HG02938 (cell line): ENCODE data around the gene JADE3.
"Not testable (repeated sequence)": the region's sequence is repeated elsewhere in the genome, so short reads cannot be mapped to it uniquely, and the experiment has no call there.

ENCODE experiments used
- ATAC-seq: cut with Tn5 transposase; IDR thresholded peaks from one replicate; pipeline ENCODE4 v1.9.1; 2021; ENCODE audit warnings: mild to moderate bottlenecking, moderate library complexity; ENCODE audit not compliant: unreplicated experiment

JADE3 gene

DNA sequence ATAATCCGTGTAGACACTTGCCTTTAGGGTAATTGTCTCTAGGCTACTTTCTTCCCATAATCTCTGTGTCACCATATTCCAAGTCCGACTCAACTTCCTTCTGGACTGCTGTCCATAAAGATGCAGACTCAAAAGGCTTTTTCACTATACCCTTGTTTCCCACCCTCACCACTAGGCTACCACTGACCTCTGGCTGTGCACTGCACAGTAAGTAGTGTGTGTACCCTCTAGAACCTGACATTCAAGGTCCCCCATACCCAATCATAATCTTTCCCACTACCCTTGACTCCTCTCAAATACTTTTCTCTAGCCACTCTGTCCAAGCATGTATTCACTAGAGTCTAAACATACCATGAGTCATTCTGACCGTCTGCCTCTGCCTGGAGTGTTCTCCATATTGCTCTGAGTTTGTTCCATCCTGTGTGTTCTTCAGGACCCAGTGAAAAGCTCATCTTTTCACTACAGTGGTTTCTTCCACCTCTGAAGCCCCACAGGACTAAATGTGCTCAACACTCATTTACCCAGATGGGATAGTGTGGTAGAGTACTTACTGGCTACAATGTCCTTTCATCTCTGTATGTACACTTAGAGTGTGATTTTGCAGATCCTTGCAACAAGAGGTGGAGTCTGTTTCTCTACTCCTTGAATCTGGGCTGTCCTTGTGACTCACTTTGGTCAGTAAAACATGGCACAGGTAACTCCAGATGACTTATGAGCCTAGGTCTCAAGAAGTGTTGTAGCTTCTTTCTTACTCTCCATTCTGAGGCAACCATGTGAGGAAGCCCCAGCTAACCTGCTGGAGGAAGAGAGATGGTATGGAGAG is 17.4 kb downstream of the JADE3 start:
- ATAC-seq, result no peak

DNA sequence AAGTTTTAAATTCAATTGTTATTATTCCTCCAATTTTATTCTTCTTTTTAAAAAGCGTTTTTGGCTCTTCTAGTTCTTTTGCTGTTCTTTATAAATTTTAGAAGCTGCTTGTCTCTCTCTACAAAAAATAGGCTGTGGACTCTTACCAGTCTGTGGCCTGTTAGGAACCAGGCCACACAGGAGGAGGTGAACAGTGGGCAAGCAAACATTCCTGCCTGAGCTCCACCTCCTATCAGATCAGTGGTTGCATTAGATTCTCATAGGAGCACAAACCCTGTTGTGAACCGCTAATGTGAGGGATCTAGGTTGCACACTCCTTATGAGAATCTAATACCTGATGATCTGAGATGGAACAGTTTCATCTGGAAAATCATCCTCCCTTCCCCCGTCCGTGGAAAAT is 23.1 kb downstream of the JADE3 start:
- ATAC-seq, result no peak

DNA sequence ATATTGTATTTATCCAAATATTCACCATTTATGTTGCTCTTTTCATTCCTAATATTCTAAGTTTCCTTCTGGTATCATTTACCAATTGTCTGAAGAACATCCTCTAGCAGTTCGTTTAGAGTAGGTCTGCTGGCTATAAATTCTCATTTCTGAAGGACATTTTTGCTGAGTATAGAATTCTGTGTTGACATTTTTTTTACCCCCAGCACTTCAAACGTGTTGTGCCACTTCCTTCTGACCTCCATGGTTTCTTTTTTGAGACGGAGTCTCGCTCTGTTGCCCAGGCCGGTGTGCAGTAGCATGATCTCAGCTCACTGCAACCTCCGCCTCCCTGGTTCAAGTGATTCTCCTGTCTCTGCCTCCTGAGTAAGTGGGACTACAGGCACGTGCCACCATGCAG is 26.4 kb downstream of the JADE3 start:
- ATAC-seq, result no peak

DNA sequence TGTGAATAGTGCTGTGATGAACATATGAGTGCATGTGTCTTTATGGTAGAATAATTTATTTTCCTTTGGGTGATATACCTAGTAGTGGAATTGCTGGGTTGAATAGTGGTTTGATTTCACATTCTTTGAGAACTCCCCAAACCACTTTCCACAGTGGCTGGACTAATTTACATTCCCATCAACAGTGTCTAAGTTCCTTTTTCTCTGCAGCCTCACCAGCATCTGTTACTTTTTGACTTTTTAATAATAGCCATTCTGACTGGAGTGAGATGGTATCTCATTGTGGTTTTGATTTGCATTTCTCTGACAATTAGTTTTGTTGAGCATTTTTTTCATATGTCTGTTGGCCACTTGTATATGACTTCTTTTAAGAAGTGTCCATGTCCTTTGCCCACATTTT is 29.1 kb downstream of the JADE3 start:
- ATAC-seq, result no peak

DNA sequence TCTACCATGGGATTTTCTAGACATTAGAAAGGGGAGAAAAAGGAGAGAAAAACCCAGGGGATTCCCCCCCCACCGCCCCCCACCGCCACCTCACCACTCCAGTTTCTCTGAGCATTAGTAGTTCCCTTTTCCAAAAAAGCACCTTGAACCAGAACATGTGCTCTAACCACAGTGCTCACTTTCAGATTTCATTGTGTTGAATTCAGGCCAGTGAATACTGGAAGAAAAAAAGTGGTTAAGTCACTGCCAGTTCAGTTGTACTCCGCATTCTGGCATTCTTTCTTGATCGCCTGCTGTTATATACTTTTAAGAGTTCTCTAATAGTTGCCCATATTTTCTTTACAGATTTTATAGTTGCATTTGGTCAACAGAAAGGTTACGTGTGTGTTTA is 40.9 kb downstream of the JADE3 start:
- ATAC-seq, result peak; percentile 76

DNA sequence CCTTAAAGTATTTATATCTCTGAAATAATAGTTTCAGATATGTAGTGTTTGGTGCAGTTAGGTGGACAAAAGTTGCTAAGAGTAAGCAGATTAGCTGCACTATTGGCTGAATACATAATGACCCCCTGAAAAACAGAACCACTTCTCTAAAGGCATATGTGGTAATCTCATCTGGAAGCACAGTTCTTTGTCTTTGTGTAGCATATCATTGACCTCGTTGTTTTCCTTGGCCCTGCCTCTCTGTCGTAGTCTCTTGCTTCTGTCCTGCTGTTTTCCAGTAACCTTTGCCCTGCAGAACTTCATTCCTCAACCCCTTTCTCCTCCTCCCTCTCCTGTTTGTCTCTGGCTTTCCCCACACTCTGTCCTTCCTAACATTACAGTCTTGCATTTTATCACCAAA is 41.4 kb downstream of the JADE3 start:
- peak; percentile 68 for ATAC-seq

DNA sequence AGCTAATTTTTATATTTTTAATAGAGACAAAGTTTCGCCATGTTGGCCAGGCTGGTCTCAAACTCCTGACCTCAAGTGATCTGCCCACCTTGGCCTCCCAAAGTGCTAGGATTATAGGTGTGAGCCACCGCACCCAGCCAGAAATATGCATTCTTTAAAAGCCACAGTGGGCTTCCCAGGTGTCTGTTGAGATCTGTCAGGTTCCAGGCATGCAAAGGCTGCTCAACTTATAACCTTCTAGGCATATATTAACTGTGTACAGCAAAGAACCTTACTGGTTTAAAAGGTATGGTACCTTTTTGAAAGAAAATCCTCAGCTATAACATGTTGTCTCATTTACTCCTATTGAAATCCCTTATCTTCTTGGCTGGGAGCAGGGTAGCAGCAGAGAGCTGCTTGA is 42.5 kb downstream of the JADE3 start:
- no peak for ATAC-seq

DNA sequence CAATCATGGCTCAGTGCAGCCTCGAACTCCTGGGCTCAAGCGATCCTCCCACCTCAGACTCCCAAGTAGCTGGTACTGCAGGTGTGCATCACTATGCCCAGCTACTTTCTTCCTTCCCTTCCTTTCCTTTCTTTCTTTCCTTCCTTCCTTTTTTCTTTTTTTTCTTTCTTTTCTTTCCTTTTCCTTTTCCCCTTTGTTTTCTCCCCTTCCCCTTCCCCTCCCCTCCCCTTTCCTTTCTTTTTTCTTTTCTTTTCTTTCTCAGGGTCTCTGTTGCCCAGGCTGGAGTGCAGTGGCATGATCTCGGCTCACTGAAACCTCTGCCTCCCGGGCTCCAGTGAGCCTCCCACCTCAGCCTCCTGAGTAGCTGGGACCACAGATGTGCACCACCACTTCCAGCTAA is 44.4 kb downstream of the JADE3 start:
- not testable (repeated sequence) for ATAC-seq

DNA sequence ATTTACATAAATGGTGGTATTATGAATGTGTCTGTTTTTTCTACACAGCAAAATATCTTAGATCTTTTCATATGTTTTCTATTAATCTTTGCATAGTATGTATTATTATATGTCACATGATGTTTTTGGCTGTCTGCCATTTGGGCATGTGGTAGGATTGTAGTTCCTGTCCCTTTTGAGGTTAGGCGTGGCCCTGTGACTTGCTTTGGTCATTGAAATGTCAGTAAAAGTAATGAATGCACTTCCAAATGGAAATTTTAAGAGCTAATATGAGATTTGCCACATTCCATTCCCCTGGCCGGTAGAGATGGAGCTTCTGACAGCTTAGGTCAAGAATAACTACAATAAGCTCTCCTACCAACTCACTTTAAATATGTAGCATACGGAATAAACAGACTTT is 45.1 kb downstream of the JADE3 start:
- ATAC-seq, result no peak

DNA sequence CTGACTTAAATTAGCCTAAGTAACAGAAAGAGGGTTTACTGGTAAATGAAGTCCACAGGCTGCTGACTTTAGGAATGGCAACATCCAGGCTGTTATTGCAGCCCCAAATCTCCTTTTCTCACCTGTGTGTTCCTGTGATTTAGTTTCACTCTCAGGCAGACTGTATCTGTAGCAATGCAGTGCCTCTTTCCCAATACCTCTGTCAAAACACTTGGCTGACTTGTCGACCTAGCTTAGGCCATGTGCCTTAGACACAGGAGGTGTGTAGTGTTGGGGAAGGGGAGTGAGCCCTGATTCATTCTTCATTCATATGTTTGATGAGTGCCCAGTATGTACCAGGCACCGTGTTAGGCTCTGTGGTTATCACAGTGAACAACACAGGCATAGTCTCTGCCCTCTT is 46.9 kb downstream of the JADE3 start:
- ATAC-seq, result no peak

DNA sequence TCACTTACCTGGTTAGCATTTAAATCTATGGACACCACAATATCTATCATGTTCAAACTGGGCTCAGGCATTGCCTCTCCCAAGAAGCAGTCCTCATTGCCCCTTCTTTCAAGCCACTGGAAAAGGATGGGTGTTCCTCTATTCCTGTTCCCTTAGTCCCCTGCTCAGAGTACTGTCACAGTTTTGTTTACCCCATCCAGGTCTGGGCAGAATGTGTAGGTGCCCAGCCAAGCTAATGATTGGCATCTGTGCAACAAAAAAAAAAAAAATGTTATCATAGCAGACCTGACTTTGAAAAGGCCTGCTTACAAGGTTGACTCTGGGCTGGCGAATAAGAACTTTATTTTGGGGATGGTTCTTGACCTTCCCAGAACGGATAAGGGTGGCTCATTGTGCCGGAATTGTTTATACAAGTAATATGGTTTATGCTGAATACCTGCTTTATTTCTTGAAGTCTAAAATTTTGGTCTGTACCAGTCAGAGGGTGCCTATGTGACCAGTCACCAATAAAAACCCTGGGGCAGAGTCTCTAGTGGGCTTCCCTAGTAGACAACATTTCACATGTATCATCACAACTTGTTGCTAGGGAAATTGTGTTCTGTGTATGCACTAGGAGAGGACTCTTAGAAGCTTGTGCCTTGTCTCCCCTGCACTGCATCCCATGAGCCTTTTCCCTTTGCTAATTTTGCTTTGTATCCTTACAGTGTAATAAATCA is 47.9 kb downstream of the JADE3 start:
- no peak for ATAC-seq

DNA sequence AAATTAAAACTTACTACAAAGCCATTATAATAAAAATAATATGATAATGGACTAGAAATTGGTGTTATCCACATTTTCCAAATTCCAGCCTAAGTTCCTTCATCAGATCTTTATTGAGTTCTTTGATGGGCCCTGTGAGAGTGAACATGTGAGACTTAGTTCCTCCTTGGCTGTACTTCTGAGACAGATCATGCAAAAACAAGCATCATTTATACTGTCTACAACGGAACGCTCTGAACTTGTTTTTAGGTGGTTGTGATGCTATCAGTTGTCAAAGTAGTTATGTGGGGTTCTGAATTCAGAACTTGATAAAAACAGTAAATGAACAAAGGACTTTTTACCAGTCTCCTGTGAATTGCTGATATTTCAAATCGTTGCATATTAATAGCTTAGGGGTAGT is 48.9 kb downstream of the JADE3 start:
- no peak for ATAC-seq

DNA sequence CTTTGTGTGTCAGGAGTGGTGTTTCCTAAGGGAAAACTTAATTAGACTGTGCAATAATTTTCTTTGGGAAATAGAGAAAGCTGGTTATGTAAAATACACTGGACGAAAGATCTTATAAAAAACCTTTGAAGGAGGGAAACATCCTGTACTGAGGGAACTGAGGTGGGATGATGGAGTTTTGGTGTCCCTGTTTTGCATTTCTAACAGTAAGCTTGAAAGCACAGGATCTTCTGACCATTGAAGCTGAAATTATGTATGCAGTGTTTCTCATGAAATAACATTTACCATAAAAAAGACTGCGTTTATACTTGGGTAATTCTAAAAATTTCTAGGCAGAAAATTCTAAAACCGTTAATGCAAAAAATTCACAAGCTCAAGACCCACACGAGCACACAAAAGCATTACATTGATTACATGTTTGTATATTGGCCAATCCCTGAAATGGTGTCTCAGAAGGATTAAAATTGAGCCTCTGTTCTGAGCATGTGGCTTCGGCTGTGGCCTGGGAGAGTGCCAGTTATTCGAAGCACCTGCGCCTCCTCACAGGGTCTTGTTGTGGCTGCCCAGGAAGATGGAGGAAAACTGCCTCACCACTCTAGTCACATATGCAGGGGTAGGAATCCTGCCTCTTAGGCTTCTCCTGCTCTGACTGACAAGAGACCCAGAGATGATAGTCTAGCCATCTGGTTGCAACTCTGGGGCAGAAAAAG is 49.5 kb downstream of the JADE3 start:
- ATAC-seq, result no peak

DNA sequence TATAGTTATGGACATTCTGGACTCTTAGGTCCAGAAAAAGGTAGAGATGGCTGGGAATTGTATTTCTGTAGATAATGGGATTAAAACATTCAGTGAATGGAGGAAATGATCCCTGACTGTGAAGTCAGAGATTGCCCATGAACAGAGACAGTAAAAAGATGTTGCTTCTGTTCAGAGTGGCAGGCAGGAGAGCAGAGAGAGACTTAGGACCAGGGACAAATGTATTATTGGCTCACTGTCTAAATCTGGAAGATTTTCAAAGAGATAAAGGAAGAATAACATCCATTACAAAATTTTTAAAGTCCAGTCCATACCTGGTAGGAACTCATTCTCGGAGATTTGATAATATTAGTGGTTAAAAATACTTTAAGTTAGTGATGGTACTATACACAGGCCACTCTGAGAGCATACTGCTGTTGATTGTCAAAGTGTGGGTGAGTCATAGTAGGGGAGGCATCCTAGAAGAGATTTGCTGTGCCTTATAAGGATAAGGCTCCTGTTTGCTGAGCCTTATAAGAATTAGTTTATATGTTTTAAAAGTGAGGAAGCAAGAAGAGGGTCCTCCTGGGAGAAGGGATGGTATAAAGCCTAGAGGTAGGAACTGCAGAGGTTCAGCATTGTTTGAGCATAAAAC is 53.0 kb downstream of the JADE3 start:
- no peak for ATAC-seq

DNA sequence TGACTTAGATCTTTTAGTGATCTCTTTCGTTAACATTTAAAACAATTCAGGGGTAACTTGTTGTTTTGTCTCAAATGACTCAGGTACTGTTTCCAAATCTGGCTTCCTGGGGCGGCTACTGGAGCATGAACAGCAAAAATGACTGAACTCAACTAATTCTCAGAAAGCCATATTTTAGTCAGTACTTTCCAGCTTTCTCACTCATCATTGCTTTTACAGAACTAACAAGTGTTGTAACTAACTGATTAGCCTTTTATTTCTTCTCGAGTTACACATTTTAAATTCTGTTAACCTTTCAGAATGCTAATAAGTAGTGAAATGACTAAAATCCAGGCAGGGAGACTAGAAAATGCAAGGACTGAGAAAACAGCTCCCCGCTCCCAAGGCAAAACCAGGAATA is 55.3 kb downstream of the JADE3 start:
- peak; percentile 52 for ATAC-seq

DNA sequence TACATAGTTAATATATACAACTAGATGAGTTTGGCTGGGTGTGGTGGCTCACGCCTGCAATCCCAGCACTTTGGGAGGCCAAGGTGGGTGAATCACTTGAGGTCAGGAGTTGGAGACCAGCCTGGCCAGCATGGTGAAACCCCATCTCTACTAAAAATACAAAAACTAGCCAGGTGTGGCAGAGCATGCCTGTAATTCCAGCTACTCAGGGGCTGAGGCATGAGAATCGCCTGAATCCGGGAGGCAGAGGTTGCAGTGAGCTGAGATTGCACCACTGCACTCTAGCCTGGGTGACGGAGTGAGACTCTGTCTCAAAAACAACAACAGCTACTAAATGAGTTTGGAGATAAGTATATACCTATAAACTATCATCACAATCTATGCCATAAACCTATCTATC is 64.8 kb downstream of the JADE3 start:
- ATAC-seq, result not testable (repeated sequence)

DNA sequence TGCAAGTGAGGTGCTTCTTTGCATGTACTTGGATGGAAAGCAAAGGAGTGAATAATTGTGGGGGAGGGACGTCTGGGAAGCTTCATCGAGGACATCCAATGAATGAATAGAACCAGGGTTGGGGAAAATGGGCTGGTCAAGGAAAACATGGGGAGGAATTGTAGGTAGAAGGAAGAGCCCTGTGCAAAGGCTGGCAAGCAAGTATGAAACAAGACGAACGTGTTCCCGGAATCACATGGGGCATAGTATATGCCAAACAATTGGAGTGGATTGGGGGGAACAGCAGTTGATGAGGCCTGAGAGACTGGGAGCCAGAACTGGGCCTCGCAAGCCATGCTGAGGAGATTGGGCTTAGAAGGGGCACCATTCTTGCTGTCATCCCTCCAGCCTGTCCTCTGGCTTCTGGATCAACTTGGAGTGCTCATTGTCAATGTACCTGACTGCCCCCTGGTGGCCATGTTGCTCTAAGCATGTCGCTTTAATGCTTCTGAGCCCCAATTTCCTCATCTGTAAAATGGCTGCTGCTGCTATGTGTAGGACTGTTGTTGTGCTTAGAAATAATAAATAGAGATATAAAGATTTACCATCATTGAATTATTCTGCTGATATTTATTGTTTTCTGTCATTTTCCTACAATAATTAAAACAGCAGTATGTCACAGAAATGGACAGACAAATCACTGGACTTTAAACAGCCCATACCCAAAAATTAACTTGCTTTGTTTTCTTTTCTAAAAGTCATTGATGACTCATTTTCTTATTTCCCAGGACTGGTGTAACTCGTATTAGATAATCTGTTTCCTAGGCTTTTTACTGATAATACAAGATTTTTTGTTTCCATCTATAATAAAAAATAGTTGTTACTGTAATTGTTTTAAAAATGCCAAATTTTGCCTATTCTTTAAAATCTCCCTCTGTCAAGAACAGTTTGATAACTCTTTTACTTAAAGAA is 66.4 kb downstream of the JADE3 start:
- no peak for ATAC-seq

DNA sequence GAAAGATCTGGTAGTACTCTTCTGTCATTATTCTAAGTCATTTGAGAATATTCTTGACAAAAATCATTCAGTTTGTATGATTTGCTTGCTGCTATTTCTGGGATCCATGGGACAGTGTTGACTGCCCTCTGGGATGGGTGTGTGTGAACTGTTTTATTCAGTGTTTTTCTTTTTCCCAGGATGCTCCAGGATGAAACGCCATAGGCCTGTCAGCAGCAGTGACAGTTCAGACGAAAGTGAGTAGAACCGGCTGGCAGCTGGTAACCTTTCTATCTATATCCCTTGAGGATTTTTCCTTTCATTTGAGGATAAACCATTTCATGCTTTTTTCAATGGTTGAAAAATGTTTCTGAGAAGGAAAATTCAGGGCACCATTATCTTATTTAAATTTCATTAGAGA is 72.5 kb downstream of the JADE3 start:
- ATAC-seq, result no peak

DNA sequence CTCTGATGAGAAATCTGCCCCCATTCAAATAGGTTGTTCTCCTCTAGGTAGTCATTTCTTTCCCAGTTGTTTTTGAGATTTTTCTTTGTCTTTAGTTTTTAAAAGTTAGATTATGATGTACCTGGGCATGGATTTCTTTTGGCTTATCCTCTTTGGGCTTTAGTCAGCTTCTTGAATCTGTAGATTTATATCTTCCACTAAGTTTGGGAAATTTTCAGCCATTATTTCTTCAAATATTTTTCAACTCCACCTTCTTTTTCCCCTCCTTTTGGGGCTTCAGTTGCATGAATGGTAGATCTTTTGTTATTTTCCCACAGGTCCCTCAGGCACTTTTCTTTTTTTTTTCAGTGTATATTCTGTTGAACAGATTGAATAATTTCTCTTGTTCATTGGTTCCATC is 77.3 kb downstream of the JADE3 start:
- ATAC-seq, result no peak

DNA sequence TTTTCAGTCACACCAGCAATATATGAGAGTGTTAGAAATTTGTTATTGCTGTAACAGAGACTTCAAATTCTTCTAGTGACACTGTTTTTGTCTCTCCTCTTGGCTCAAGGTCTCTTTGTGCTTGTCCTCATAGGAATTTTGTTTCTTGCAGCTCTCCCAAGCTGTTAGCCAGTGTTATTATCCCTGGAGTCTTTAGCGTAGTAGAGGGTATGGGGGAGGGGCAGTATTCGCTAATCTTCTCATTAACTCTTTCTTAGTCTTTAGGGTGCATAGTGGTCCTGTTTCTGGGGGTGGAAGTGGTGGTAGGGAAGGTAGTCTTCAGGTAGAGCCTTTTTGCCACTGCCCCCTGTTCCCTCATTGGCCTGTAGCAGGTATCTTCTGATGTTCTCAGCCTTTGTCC is 79.4 kb downstream of the JADE3 start:
- no peak for ATAC-seq
